Spleen (tissue), 13 donors: ENCODE measurements around the gene NLGN1. TPM values are rescaled to one million over a fixed set of nuclear protein-coding genes. Genes with fewer than 3 reads are reported as not detected.
"Not testable (repeated sequence)": the region's sequence is repeated elsewhere in the genome, so short reads cannot be mapped to it uniquely, and the experiment has no call there.

ENCODE experiments used
- DNase-seq: peaks from one replicate; pipeline ENCODE4 v3.0.0-alpha.2; 2020
- H3K27ac ChIP-seq, 8 donors: fragments of 200-600 bp; sonication (generic) in 7 of 8; 1 replicate in 4 of 8; 2 replicates in 4 of 8; pipeline versions ENCODE4 v1.5.0 to v1.8.0; 2016 to 2021; ENCODE audit warnings: inconsistent platforms in 4 of 8, mild to moderate bottlenecking in 4 of 8, moderate library complexity in 1 of 8
- H3K27me3 ChIP-seq, 7 donors: fragments of 200-600 bp; sonication (generic) in 6 of 7; replicated peaks in 1 of 7; 1 replicate in 4 of 7; 2 replicates in 3 of 7; pipeline versions ENCODE4 v1.5.0 to v1.8.0; 2016 to 2021; ENCODE audit warnings: inconsistent platforms in 3 of 7, mild to moderate bottlenecking in 1 of 7
- H3K36me3 ChIP-seq, 6 donors: fragments of 200-600 bp; sonication (generic) in 5 of 6; 1 replicate in 4 of 6; 2 replicates in 2 of 6; pipeline versions ENCODE4 v1.5.0 to v1.8.0; 2016 to 2021; ENCODE audit warnings: inconsistent platforms in 2 of 6
- H3K4me1 ChIP-seq, 6 donors: fragments of 200-600 bp; sonication (generic) in 5 of 6; 1 replicate in 3 of 6; 2 replicates in 3 of 6; pipeline versions ENCODE4 v1.5.0 to v1.8.0; 2016 to 2021; ENCODE audit warnings: inconsistent platforms in 3 of 6
- H3K4me3 ChIP-seq, 8 donors: fragments of 200-600 bp; sonication (generic) in 7 of 8; 1 replicate in 4 of 8; 2 replicates in 4 of 8; pipeline versions ENCODE4 v1.5.0 to v1.8.0; 2016 to 2021; ENCODE audit warnings: inconsistent platforms in 4 of 8, mild to moderate bottlenecking in 4 of 8, moderate library complexity in 2 of 8
- H3K9me3 ChIP-seq, 8 donors: fragments of 200-600 bp; sonication (generic) in 7 of 8; 1 replicate in 4 of 8; 2 replicates in 4 of 8; pipeline versions ENCODE4 v1.5.0 to v1.8.0; 2016 to 2021; ENCODE audit warnings: inconsistent platforms in 4 of 8
- CTCF ChIP-seq, 11 experiments: fragments of 200-600 bp in 7 of 11; fragments of 450-650 bp in 4 of 11; sonication (generic) in 4 of 11; IDR thresholded peaks in 8 of 11; conservative IDR thresholded peaks in 3 of 11; 1 replicate in 7 of 11; 2 replicates in 4 of 11; pipeline versions ENCODE4 v1.4.0 to v1.8.0; 2016 to 2021; ENCODE audit warnings: antibody characterized with exemption in 11 of 11, inconsistent platforms in 4 of 11, mild to moderate bottlenecking in 1 of 11
- POLR2A ChIP-seq, 3 donors: fragments of 450-650 bp; IDR thresholded peaks; one replicate each; pipeline ENCODE4 v1.5.1; 2017; ENCODE audit warnings: antibody characterized with exemption in 3 of 3, mild to moderate bottlenecking in 1 of 3
- POLR2AphosphoS5 ChIP-seq, 3 donors: sonication (generic); formaldehyde crosslinking; IDR thresholded peaks; one replicate each; pipeline ENCODE4 v1.5.1; 2017; ENCODE audit warnings: antibody characterized with exemption in 3 of 3
- WGBS, 5 donors: extraction: QIAGEN DNeasy Blood & Tissue Kit in 3 of 5; methylation state at CpG; one replicate each; pipeline versions ENCODE4 v1.1.5 to v1.1.7; 2013 to 2018; 5-methylcytosine and 5-hydroxymethylcytosine counted together
- intact Hi-C: fragments of 100-400 bp; cut with DNase I; formaldehyde crosslinking; loops from one replicate; pipeline ENCODE4 v1.15.0; 2023; ENCODE audit warnings: low total_unique reads
- long read RNA-seq, 2 donors: transcript quantifications; one replicate each; lab custom pipeline, GENCODE V29; 2026
- polyA plus RNA-seq, 3 donors: library from polyadenylated mRNA; stranded (reverse); fragments of 200-250 nt; gene quantifications; one replicate each; pipeline ENCODE4 v1.2.1, GENCODE V29; 2013
- total RNA-seq, 7 donors: library from RNA; depleted of rRNA in 3 of 7; stranded (reverse); fragments of >200 nt in 3 of 7; fragmentation: NEBNext Ultra II Directional in 4 of 7; extraction: Animal tissue kit (Norgen Biotek cat#: 25700) in 4 of 7; gene quantifications; one replicate each; pipeline versions ENCODE4 v1.1.0 to v1.2.1, GENCODE V29; 2016 to 2021
- donor health status: healthy with polysubstance abuse.
- donor health status: DM: no; HTN: no; CAD: no; lungs with moderate emphysema.
- donor health status: DM: no; HTN: no; CAD: no.
- donor health status: Bipolar disorder and iron deficiency.
- donor health status: healthy.
- donor health status: DM: no; HTN: no; CAD: no.
- donor health status: DM: yes; HTN: yes; CAD: no.

Gene NLGN1
- total RNA-seq (under 1 TPM in 2 of 7 donors, not detected in 5; 0.03 to 0.13 TPM), polyA plus RNA-seq (under 1 TPM in 1 of 3 donors, not detected in 2; 0.03 TPM)
- long read RNA-seq, donor 1, result 0 reads
- long read RNA-seq, donor 2, partial matches to known transcripts, result 0 of 1 reads
- long read RNA-seq, donor 2, other reads (novel, unspliced or antisense), result 0 of 1 reads

DNA sequence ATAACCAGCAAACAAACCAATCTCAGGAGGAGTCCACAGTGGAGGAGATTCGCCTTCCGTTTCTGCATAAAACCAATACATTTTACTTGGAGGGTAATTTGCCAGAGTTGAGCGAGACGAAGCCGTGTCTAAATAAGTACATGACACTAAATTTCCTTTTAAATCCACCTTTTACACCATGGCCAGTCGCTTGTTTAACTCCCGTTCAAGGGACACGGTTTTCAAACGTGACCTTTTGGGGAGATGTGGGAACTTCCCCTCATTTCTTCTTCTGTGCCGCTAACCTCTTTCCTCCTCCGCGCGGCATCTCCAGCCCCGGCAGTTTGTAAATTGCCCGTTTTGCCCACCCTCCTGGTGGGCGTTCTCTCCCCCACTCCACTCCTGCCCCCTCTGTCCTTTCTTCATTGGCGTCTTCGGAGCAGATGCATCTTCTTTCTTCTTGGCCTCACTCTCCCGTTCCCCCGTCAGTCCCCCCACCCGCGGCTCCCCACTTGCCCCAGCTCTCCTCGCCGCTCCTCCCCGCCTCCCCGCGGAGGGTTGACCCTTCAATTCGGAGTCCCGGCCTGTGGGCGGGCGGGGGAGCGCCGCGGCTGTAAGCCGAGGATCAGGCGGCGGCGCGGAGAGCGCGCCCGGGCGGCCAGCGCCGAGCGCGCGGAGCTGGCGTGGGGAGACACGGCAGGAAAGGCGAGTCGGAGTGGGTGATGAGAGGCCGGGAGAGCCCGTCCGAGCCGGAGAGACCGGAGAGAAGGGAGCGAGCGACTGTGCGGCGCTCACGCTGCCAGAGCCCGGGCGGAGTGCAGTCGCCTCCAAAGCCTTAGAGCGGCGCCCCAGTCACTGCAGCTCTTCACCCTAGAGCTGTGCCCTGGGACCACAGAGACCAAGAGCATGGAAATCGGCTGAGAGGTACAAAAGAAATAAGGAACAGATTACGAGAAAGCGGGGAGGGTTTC lies at the start of gene NLGN1:
TSS of gene NLGN1 (plus strand) at position 584 of the 950 bp plus-strand sequence.
- Histone ChIP-seq H3K4me3 (peak within 1 kb of the TSS in 7 of 8 donors; percentile 4 to 77 (median 43)), H3K27ac (no peak within 1 kb of the TSS), H3K36me3 (no peaks in the 10 kb centered on the region), H3K9me3 (no peaks in the 10 kb centered on the region), H3K27me3 (peaks cover 5 to 98% (median 47%) of the 10 kb centered on the region in 7 donors), H3K4me1 (peaks cover 0 to 37% (median 33%) of the 10 kb centered on the region in 6 donors)
- WGBS, 5 donors, result 1 to 5% (median 2%) methylated on average over 60 to 70 of the region's 70 CpGs
- TF ChIP-seq CTCF (IDR thresholded peaks at IDR 0.05 in 8 of 11, conservative IDR thresholded peaks at IDR 0.05 in 3 of 11) (no peak), POLR2AphosphoS5 (IDR thresholded peaks at IDR 0.05) (peak in 1 of 3 donors; percentile 39)
- peak; percentile 71 for DNase-seq
- intact Hi-C loops, result no loop called here

DNA sequence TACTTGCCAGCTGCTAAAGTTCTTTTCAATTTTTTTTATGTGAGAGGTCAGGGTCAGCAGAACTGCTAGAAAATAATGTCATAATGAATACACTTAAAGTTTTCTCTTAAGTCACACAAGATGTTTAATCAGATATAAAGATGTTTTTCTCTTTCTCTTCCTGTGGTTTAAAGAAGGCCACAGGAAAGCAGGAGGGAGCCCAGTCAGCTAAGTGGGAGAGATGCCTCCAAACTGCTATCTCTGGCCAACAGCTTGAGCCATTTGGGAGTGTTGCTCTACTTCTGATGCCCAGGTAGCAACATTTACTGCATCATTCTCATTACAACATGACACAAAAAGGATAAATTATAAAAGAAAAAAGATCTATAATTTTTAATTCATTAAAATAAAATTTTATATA lies 45.7 kb upstream of the NLGN1 start:
- Histone ChIP-seq H3K36me3 (no peaks in the 10 kb centered on the region), H3K27ac (no peak overlapping the region), H3K4me3 (no peak overlapping the region), H3K27me3 (no peaks in the 10 kb centered on the region), H3K9me3 (peaks cover 0 to 34% (median 28%) of the 10 kb centered on the region in 8 donors), H3K4me1 (no peaks in the 10 kb centered on the region)
- intact Hi-C loops, result no loop called here
- TF ChIP-seq POLR2AphosphoS5 (IDR thresholded peaks at IDR 0.05) (no peak), POLR2A (IDR thresholded peaks at IDR 0.05) (no peak), CTCF (IDR thresholded peaks at IDR 0.05 in 8 of 11, conservative IDR thresholded peaks at IDR 0.05 in 3 of 11) (no peak)
- DNase-seq, result no peak

GRCh38 chr3:173353137-173353536 lies 44.4 kb upstream of the NLGN1 start:
- WGBS, 5 donors, result 55 to 86% (median 69%) methylated on average over 2 of the region's 2 CpGs
- H3K4me1 ChIP-seq, H3K36me3 ChIP-seq, H3K27ac ChIP-seq, DNase-seq, H3K27me3 ChIP-seq, H3K4me3 ChIP-seq, intact Hi-C loops: not testable (repeated sequence)
- peaks cover 0 to 34% (median 28%) of the 10 kb centered on the region in 8 donors for H3K9me3 ChIP-seq

- Histone ChIP-seq H3K4me1 (no peaks in the 10 kb centered on the region), H3K4me3 (no peak overlapping the region), H3K27me3 (no peaks in the 10 kb centered on the region), H3K9me3 (peaks cover 0 to 27% (median 21%) of the 10 kb centered on the region in 8 donors), H3K36me3 (no peaks in the 10 kb centered on the region), H3K27ac (no peak overlapping the region)
- TF ChIP-seq CTCF (IDR thresholded peaks at IDR 0.05 in 8 of 11, conservative IDR thresholded peaks at IDR 0.05 in 3 of 11) (no peak), POLR2A (IDR thresholded peaks at IDR 0.05) (no peak), POLR2AphosphoS5 (IDR thresholded peaks at IDR 0.05) (no peak)
- intact Hi-C loops, result no loop called here
- DNase-seq, result no peak
- WGBS, 5 donors, result 37 to 63% (median 49%) methylated on average over 5 of the region's 5 CpGs
Observed at GRCh38 chr3:173354124-173354523, 43.4 kb upstream of the NLGN1 start.
